Liver (tissue), 3 donors: ENCODE results near the gene STRADA.

Source experiments
- JUND ChIP-seq, 2 donors: IDR thresholded peaks; 2 replicates each; pipeline ENCODE4 v1.6.1; 2016; ENCODE audit warnings: antibody characterized with exemption in 2 of 2
- RAD21 ChIP-seq, 2 donors: IDR thresholded peaks; 2 replicates each; pipeline ENCODE4 v1.6.1; 2016; ENCODE audit warnings: antibody characterized with exemption in 2 of 2, mild to moderate bottlenecking in 2 of 2
- SP1 ChIP-seq: IDR thresholded peaks from 2 replicates; pipeline ENCODE4 v1.6.1; 2018; ENCODE audit warnings: antibody characterized with exemption, mild to moderate bottlenecking
- TAF1 ChIP-seq: conservative IDR thresholded peaks from 2 replicates; pipeline ENCODE4 v1.6.1; 2016; ENCODE audit warnings: antibody characterized with exemption, mild to moderate bottlenecking
- TF ChIP-seq, protein P1 (sequence below): fragments of 150-350 bp; IDR thresholded peaks from 2 replicates; pipeline ENCODE4 v1.5.1; 2017; ENCODE audit warnings: improper control_type of control experiment, low read depth, low read length; ENCODE audit not compliant: missing input control
- TF ChIP-seq, protein P2 (sequence below): IDR thresholded peaks from 2 replicates; pipeline ENCODE4 v1.6.1; 2016; ENCODE audit warnings: antibody characterized with exemption, mild to moderate bottlenecking
- TF ChIP-seq, protein P3 (sequence below): IDR thresholded peaks from 2 replicates; pipeline ENCODE4 v1.6.1; 2016; ENCODE audit warnings: antibody characterized with exemption
- donor health status: healthy.
- donor health status: healthy.

DNA sequence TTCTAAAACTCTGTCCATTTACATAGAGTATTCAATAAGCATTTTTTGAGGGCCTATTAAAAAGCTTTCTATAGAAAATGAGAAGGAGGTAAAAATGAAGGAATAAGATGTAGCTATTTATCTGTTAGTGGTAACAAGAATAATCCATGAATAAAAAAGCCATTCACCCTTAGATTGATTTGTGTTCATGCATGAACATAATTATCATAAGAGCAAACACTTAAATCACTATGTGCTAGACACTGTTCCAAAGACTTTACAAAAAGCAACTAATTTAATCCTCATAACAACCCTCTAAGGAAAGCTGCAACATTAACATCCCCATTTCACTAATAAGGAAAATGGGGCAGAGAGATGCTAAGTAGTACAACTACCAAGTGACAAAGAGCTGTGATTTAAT, 25.2 kb upstream of the STRADA start:
- TF ChIP-seq RAD21 (IDR thresholded peaks at IDR 0.05), result no peak
- TF ChIP-seq, protein P1, sequence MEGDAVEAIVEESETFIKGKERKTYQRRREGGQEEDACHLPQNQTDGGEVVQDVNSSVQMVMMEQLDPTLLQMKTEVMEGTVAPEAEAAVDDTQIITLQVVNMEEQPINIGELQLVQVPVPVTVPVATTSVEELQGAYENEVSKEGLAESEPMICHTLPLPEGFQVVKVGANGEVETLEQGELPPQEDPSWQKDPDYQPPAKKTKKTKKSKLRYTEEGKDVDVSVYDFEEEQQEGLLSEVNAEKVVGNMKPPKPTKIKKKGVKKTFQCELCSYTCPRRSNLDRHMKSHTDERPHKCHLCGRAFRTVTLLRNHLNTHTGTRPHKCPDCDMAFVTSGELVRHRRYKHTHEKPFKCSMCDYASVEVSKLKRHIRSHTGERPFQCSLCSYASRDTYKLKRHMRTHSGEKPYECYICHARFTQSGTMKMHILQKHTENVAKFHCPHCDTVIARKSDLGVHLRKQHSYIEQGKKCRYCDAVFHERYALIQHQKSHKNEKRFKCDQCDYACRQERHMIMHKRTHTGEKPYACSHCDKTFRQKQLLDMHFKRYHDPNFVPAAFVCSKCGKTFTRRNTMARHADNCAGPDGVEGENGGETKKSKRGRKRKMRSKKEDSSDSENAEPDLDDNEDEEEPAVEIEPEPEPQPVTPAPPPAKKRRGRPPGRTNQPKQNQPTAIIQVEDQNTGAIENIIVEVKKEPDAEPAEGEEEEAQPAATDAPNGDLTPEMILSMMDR, result no peak
- TF ChIP-seq JUND (IDR thresholded peaks at IDR 0.05), result no peak
- TF ChIP-seq, protein P2, sequence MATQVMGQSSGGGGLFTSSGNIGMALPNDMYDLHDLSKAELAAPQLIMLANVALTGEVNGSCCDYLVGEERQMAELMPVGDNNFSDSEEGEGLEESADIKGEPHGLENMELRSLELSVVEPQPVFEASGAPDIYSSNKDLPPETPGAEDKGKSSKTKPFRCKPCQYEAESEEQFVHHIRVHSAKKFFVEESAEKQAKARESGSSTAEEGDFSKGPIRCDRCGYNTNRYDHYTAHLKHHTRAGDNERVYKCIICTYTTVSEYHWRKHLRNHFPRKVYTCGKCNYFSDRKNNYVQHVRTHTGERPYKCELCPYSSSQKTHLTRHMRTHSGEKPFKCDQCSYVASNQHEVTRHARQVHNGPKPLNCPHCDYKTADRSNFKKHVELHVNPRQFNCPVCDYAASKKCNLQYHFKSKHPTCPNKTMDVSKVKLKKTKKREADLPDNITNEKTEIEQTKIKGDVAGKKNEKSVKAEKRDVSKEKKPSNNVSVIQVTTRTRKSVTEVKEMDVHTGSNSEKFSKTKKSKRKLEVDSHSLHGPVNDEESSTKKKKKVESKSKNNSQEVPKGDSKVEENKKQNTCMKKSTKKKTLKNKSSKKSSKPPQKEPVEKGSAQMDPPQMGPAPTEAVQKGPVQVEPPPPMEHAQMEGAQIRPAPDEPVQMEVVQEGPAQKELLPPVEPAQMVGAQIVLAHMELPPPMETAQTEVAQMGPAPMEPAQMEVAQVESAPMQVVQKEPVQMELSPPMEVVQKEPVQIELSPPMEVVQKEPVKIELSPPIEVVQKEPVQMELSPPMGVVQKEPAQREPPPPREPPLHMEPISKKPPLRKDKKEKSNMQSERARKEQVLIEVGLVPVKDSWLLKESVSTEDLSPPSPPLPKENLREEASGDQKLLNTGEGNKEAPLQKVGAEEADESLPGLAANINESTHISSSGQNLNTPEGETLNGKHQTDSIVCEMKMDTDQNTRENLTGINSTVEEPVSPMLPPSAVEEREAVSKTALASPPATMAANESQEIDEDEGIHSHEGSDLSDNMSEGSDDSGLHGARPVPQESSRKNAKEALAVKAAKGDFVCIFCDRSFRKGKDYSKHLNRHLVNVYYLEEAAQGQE, result no peak
- TF ChIP-seq, protein P3, sequence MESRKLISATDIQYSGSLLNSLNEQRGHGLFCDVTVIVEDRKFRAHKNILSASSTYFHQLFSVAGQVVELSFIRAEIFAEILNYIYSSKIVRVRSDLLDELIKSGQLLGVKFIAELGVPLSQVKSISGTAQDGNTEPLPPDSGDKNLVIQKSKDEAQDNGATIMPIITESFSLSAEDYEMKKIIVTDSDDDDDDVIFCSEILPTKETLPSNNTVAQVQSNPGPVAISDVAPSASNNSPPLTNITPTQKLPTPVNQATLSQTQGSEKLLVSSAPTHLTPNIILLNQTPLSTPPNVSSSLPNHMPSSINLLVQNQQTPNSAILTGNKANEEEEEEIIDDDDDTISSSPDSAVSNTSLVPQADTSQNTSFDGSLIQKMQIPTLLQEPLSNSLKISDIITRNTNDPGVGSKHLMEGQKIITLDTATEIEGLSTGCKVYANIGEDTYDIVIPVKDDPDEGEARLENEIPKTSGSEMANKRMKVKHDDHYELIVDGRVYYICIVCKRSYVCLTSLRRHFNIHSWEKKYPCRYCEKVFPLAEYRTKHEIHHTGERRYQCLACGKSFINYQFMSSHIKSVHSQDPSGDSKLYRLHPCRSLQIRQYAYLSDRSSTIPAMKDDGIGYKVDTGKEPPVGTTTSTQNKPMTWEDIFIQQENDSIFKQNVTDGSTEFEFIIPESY, result no peak
- TF ChIP-seq SP1, result no peak
- no peak for TF ChIP-seq TAF1
